Endothelial cell of umbilical vein (primary cell): ENCODE results near the gene VSX1. TPM values are rescaled to one million over a fixed set of nuclear protein-coding genes. Genes with fewer than 3 reads are reported as not detected.

ENCODE experiments used
- BruUV-seq: library from RNA; stranded (reverse); fragments of 400-500 nt; replicated peaks from 2 replicates; lab custom pipeline; 2021; lab: Mats Ljungman, UMichigan
- CTCF ChIA-PET: fragments of 300-600, 350-600 bp; sonication (Branson Sonifier 250); formaldehyde crosslinking; loops from one replicate; lab custom pipeline; 2021; ENCODE audit warnings: antibody characterized with exemption, inconsistent platforms; lab: Charles Lee
- POLR2A ChIA-PET: fragments of 300-600, 350-600 bp; sonication (Branson Sonifier 250); formaldehyde crosslinking; loops from one replicate; lab custom pipeline; 2021; ENCODE audit warnings: antibody characterized with exemption, inconsistent platforms; lab: Charles Lee
- DNase-seq: peaks from one replicate; pipeline ENCODE4 v3.0.0-alpha.2; 2011; ENCODE audit warnings: low read depth, low spot score
- FAIRE-seq: peaks from 2 replicates; lab custom pipeline; 2011; peaks lifted over from hg19 to GRCh38; lab: Jason Lieb, UNC
- H2AFZ ChIP-seq: 2 replicates; pipeline ENCODE4 v1.6.0; 2012; ENCODE audit warnings: low read depth, low read length, control low read depth, inconsistent platforms
- H3K27ac ChIP-seq: 2 replicates; pipeline ENCODE4 v1.5.1; 2011; ENCODE audit warnings: low read depth, mild to moderate bottlenecking, control low read depth, low read length, moderate library complexity; ENCODE audit not compliant: insufficient read depth
- H3K27me3 ChIP-seq, 2 experiments: 2 replicates each; pipeline versions ENCODE4 v1.6.0 to v1.6.1; 2011; ENCODE audit warnings: low read length in 2 of 2, mixed read lengths in 1 of 2; ENCODE audit not compliant: control insufficient read depth in 2 of 2, insufficient read depth in 2 of 2
- H3K36me3 ChIP-seq, 2 experiments: 2 replicates in 1 of 2; 3 replicates in 1 of 2; pipeline ENCODE4 v1.5.1; 2011; ENCODE audit warnings: low read length in 2 of 2, mild to moderate bottlenecking in 1 of 2, moderate library complexity in 1 of 2; ENCODE audit not compliant: control insufficient read depth in 2 of 2, insufficient read depth in 2 of 2; ENCODE audit errors: extremely low read depth in 1 of 2
- H3K4me1 ChIP-seq: 3 replicates; pipeline ENCODE4 v1.5.1; 2011; ENCODE audit warnings: mild to moderate bottlenecking, low read length; ENCODE audit not compliant: control insufficient read depth, insufficient read depth; ENCODE audit errors: extremely low read depth
- H3K4me2 ChIP-seq: 2 replicates; pipeline ENCODE4 v1.6.1; 2011; ENCODE audit warnings: low read length, control low read depth, mixed read lengths; ENCODE audit not compliant: insufficient read depth
- H3K4me3 ChIP-seq, 3 experiments: fragments of 200-600 bp in 1 of 3; sonication (generic), shearing (Covaris generic) in 1 of 3; replicated peaks in 1 of 3; 2 replicates each; pipeline ENCODE4 v1.5.1; 2011 to 2016; ENCODE audit warnings: control low read depth in 3 of 3, low read length in 3 of 3, mild to moderate bottlenecking in 2 of 3, inconsistent platforms in 1 of 3, low read depth in 1 of 3, moderate library complexity in 1 of 3; ENCODE audit not compliant: insufficient read depth in 1 of 3
- H3K79me2 ChIP-seq: 2 replicates; pipeline ENCODE4 v1.6.0; 2012; ENCODE audit warnings: low read length, inconsistent platforms; ENCODE audit not compliant: control insufficient read depth, insufficient read depth
- H3K9ac ChIP-seq: replicated peaks from 2 replicates; pipeline ENCODE3; 2011; ENCODE audit warnings: low read length, control low read depth; ENCODE audit not compliant: insufficient read depth; ENCODE audit errors: extremely low read depth
- H3K9me1 ChIP-seq: replicated peaks from 3 replicates; pipeline ENCODE4 v1.6.0; 2011; ENCODE audit warnings: mild to moderate bottlenecking, low read length; ENCODE audit not compliant: control insufficient read depth, insufficient read depth; ENCODE audit errors: extremely low read depth
- H3K9me3 ChIP-seq: replicated peaks from 2 replicates; pipeline ENCODE4 v1.5.1; 2012; ENCODE audit warnings: low read length, inconsistent platforms; ENCODE audit not compliant: control insufficient read depth, insufficient read depth
- H4K20me1 ChIP-seq: replicated peaks from 2 replicates; pipeline ENCODE3; 2011; ENCODE audit warnings: mild to moderate bottlenecking, low read length; ENCODE audit not compliant: control insufficient read depth, insufficient read depth; ENCODE audit errors: extremely low read depth
- CTCF ChIP-seq, 2 donors: IDR thresholded peaks; 1 replicate in 1 of 2; 2 replicates in 1 of 2; pipeline ENCODE4 v1.5.1; 2011; ENCODE audit warnings: low read length in 2 of 2, mild to moderate bottlenecking in 2 of 2, moderate library complexity in 2 of 2, control low read depth in 1 of 2, inconsistent platforms in 1 of 2, low read depth in 1 of 2; ENCODE audit not compliant: insufficient read depth in 1 of 2; ENCODE audit errors: extremely low read depth in 1 of 2
- EZH2 ChIP-seq: IDR thresholded peaks from 2 replicates; pipeline ENCODE4 v1.6.1; 2012; ENCODE audit warnings: borderline replicate concordance, low read depth, mild to moderate bottlenecking, moderate library complexity, low read length, inconsistent platforms; ENCODE audit not compliant: severe bottlenecking
- FOS ChIP-seq: IDR thresholded peaks from 2 replicates; pipeline ENCODE4 v1.6.1; 2011; ENCODE audit warnings: mild to moderate bottlenecking, low read length, moderate library complexity, borderline replicate concordance; ENCODE audit not compliant: insufficient read depth
- GATA2 ChIP-seq: IDR thresholded peaks from 2 replicates; pipeline ENCODE4 v1.7.0; 2011; ENCODE audit warnings: low read depth, mild to moderate bottlenecking, moderate library complexity, mixed read lengths, low read length; ENCODE audit not compliant: insufficient read length, insufficient read depth
- JUN ChIP-seq: IDR thresholded peaks from 2 replicates; pipeline ENCODE4 v1.6.1; 2011; ENCODE audit warnings: borderline replicate concordance, low read depth; ENCODE audit not compliant: insufficient read length, insufficient read depth
- MYC ChIP-seq: IDR thresholded peaks from one replicate; pipeline ENCODE4 v1.6.1; 2011; ENCODE audit warnings: mild to moderate bottlenecking, low read depth, low read length
- POLR2A ChIP-seq: IDR thresholded peaks from 2 replicates; pipeline ENCODE4 v1.6.1; 2012; ENCODE audit warnings: low read depth, mild to moderate bottlenecking, control low read depth, low read length
- POLR2AphosphoS5 ChIP-seq: IDR thresholded peaks from 2 replicates; pipeline ENCODE4 v1.6.1; 2012; ENCODE audit warnings: low read depth, mild to moderate bottlenecking, control low read depth, low read length, moderate library complexity; ENCODE audit not compliant: insufficient read depth
- dilution Hi-C: fragments of 300-500 bp; cut with MboI; formaldehyde crosslinking; loops from one replicate; pipeline ENCODE4 v1.15.0; 2019; ENCODE audit warnings: low sequenced_read_pairs; ENCODE audit not compliant: extremely low pct_ligation_motif_present
- intact Hi-C: fragments of 100-400 bp; cut with micrococcal nuclease; formaldehyde crosslinking; loops from one replicate; pipeline ENCODE4 v1.10.0; 2022
- polyA plus RNA-seq, 4 experiments: library from polyadenylated mRNA; depleted of rRNA in 3 of 4; stranded (reverse) in 3 of 4; unstranded in 1 of 4; fragments of >200 nt; gene quantifications; 2 replicates each; pipeline versions ENCODE4 v1.2.1 to v1.2.3, GENCODE V29; 2011 to 2012; ENCODE audit warnings: missing spikeins in 1 of 4
- total RNA-seq: library from RNA; stranded (reverse); gene quantifications from 2 replicates; pipeline ENCODE4 v1.2.3, GENCODE V29; 2021
- TF ChIP-seq, protein P1 (sequence below): IDR thresholded peaks from 2 replicates; pipeline ENCODE4 v1.6.1; 2011; ENCODE audit not compliant: insufficient read depth, insufficient read length

The VSX1 gene
- total and polyA plus RNA-seq, 2 donors (not counting 3 experiments of a cell fraction or from before 2014, with no cell fraction given): not detected

DNA sequence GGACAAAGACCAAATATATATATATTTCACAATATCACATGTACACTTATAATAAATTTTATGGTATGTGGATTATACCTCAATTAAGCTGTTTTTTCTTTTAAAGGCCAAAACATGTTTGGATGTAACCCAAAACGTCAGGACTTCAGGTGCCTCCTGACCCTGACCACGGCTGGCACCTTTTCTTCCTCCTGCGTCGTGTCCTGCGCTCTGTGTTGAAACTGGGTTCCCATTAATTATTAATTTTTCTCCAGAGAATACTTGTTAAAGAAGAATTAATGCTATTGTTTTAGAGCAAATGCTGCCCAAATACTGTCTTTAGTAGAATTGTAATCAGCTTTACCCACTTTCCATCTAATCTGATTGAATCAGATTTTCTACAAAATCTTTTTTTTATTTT lies 46.7 kb upstream of the VSX1 start:
- Histone ChIP-seq H3K9ac (no peak overlapping the region), H3K9me1 (no peaks in the 10 kb centered on the region), H3K4me3 (no peak overlapping the region), H4K20me1 (no peaks in the 10 kb centered on the region), H3K4me2 (no peak overlapping the region), H3K79me2 (no peaks in the 10 kb centered on the region), H2AFZ (no peak overlapping the region), H3K4me1 (no peaks in the 10 kb centered on the region), H3K27ac (no peak overlapping the region), H3K27me3 (no peaks in the 10 kb centered on the region), H3K36me3 (no peaks in the 10 kb centered on the region), H3K9me3 (no peaks in the 10 kb centered on the region)
- ChIA-PET CTCF (no interaction called here), POLR2A (no interaction called here)
- no TSS peak for BruUV-seq
- TF ChIP-seq CTCF (IDR thresholded peaks at IDR 0.05; ENCODE audit: extremely low read depth in 1 of 2, insufficient read depth in 1 of 2, low read depth in 1 of 2, low read length in 2 of 2) (no peak), POLR2A (no peak), JUN (no peak), GATA2 (no peak), EZH2 (no peak), MYC (no peak), POLR2AphosphoS5 (no peak), FOS (no peak)
- TF ChIP-seq, protein P1, sequence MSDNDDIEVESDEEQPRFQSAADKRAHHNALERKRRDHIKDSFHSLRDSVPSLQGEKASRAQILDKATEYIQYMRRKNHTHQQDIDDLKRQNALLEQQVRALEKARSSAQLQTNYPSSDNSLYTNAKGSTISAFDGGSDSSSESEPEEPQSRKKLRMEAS: no peak
- dilution Hi-C loops: no loop called here
- FAIRE-seq (no peak), DNase-seq (no peak)
- intact Hi-C loops: no loop called here
